ENCODE data around the gene SAMM50. TPM values are rescaled to one million over a fixed set of nuclear protein-coding genes. Genes with fewer than 3 reads are reported as not detected.

SAMM50 gene
- total RNA-seq, 1 donor from 2014 or later = 22.3 TPM

GRCh38 chr22:44039566-44040171 lies 84.4 kb downstream of the SAMM50 start:
- Histone ChIP-seq H3K36me3 (no peaks in the 10 kb centered on the region), H3K27ac (no peak overlapping the region), H3K4me1 (peaks cover 17% of the 10 kb centered on the region), H3K9me3 (no peaks in the 10 kb centered on the region), H3K4me3 (no peak overlapping the region), H3K27me3 (no peaks in the 10 kb centered on the region)
- intact Hi-C loops (cut with DNase I) = no loop called here
- TF ChIP-seq POLR2A (IDR thresholded peaks at IDR 0.05) (no peak), CTCF (IDR thresholded peaks at IDR 0.05) (no peak), POLR2AphosphoS5 (IDR thresholded peaks at IDR 0.05; ENCODE audit: insufficient read depth in 1 of 2, low read depth in 1 of 2) (no peak)
- no peak for DNase-seq (ENCODE audit: extremely low spot score in 2 of 2)

- intact Hi-C loops (cut with DNase I) = no loop called here
- Histone ChIP-seq H3K4me3 (no peak overlapping the region), H3K27ac (no peak overlapping the region), H3K9me3 (no peaks in the 10 kb centered on the region), H3K36me3 (no peaks in the 10 kb centered on the region), H3K27me3 (no peaks in the 10 kb centered on the region), H3K4me1 (peaks cover 10% of the 10 kb centered on the region)
- no peak for TF ChIP-seq POLR2AphosphoS5 (IDR thresholded peaks at IDR 0.05; ENCODE audit: insufficient read depth in 1 of 2, low read depth in 1 of 2)
- no peak for TF ChIP-seq CTCF (IDR thresholded peaks at IDR 0.05)
- TF ChIP-seq POLR2A (IDR thresholded peaks at IDR 0.05) = no peak
- DNase-seq (ENCODE audit: extremely low spot score in 2 of 2) = no peak
Observed at GRCh38 chr22:44042249-44043218, 87.3 kb downstream of the SAMM50 start.

- TF ChIP-seq POLR2AphosphoS5 (IDR thresholded peaks at IDR 0.05; ENCODE audit: insufficient read depth in 1 of 2, low read depth in 1 of 2) = no peak
- TF ChIP-seq CTCF (IDR thresholded peaks at IDR 0.05) = no peak
- TF ChIP-seq POLR2A (IDR thresholded peaks at IDR 0.05) = no peak
- H3K4me3 ChIP-seq = no peak overlapping the region
- no peaks in the 10 kb centered on the region for H3K9me3 ChIP-seq
- peaks cover 15% of the 10 kb centered on the region for H3K4me1 ChIP-seq
- intact Hi-C loops (cut with DNase I) = no loop called here
- no peak for DNase-seq (ENCODE audit: extremely low spot score in 2 of 2)
- no peak overlapping the region for H3K27ac ChIP-seq
- no peaks in the 10 kb centered on the region for H3K27me3 ChIP-seq
- no peaks in the 10 kb centered on the region for H3K36me3 ChIP-seq
Observed at GRCh38 chr22:44045145-44045544, 89.9 kb downstream of the SAMM50 start.

Other genes starting within 250 kb of the SAMM50 start
- gene EFCAB6, start 143.1 kb upstream of the SAMM50 start, total RNA-seq = 1.7 TPM
- 3.2 TPM for gene SULT4A1, start 92.9 kb upstream of the SAMM50 start, total RNA-seq
- not detected for gene PNPLA5, start 63.4 kb upstream of the SAMM50 start, total RNA-seq
- not detected for gene PNPLA3, start 31.6 kb upstream of the SAMM50 start, total RNA-seq
- 11.3 TPM for gene PARVB, start 68.9 kb downstream of the SAMM50 start, total RNA-seq
- gene PARVG, start 225.5 kb downstream of the SAMM50 start, total RNA-seq = 29.5 TPM